Activated CD4-positive, alpha-beta T cell treated with anti-CD3 and anti-CD28 coated beads, Interleukin-10, Interleukin-2, amounts not matched to agents 100 ng/mL and 50 ng/mL, durations not matched to agents 16 hours and 8 hours (primary cell): ENCODE measurements around the gene PEDS1.
A peak's percentile ranks its signal among the peaks of the same experiment; 100 is the strongest.
"Not testable (repeated sequence)": the region's sequence is repeated elsewhere in the genome, so short reads cannot be mapped to it uniquely, and the experiment has no call there.

Experiments used
- DNase-seq: peaks from one replicate; pipeline ENCODE4 v3.0.0-alpha.2; 2020

The PEDS1 gene

GRCh38 chr20:50111120-50111828, 42.2 kb downstream of the PEDS1 start:
- DNase-seq, result peak; percentile 89

GRCh38 chr20:50110141-50111047, 43.1 kb downstream of the PEDS1 start:
- DNase-seq, result peak; percentile 88

- DNase-seq, result no peak
Measured at GRCh38 chr20:50108556-50109235, 44.8 kb downstream of the PEDS1 start.

- DNase-seq, result no peak
Measured at GRCh38 chr20:50107796-50108331, 45.7 kb downstream of the PEDS1 start.

- DNase-seq, result no peak
Measured at GRCh38 chr20:50107086-50107660, 46.4 kb downstream of the PEDS1 start.

GRCh38 chr20:50106669-50107068, 46.9 kb downstream of the PEDS1 start:
- not testable (repeated sequence) for DNase-seq
